Mesendoderm (in vitro differentiated cells): Measurements from ENCODE around the gene C12orf43.

Experiments
- DNase-seq: peaks from one replicate; pipeline ENCODE4 v3.0.0; 2013
- H2AK5ac ChIP-seq: 2 replicates; pipeline ENCODE4 v1.6.1; 2013; ENCODE audit warnings: low read length, inconsistent platforms
- H2BK120ac ChIP-seq: 2 replicates; pipeline ENCODE4 v1.6.1; 2013; ENCODE audit warnings: low read depth, mild to moderate bottlenecking, low read length, moderate library complexity, mixed read lengths
- H2BK15ac ChIP-seq: replicated peaks from 2 replicates; pipeline ENCODE4 v1.6.1; 2013; ENCODE audit warnings: low read depth, mild to moderate bottlenecking, moderate library complexity
- H2BK5ac ChIP-seq: 2 replicates; pipeline ENCODE4 v1.6.1; 2013; ENCODE audit warnings: low read length, inconsistent platforms
- H3K18ac ChIP-seq: 2 replicates; pipeline ENCODE4 v1.6.1; 2013; ENCODE audit warnings: mild to moderate bottlenecking, low read length, mixed read lengths
- H3K23ac ChIP-seq: one replicate; pipeline ENCODE4 v1.6.1; 2013; ENCODE audit warnings: low read length
- H3K27ac ChIP-seq: 2 replicates; pipeline ENCODE4 v1.5.1; 2013; ENCODE audit warnings: low read depth, mild to moderate bottlenecking, inconsistent platforms, low read length, moderate library complexity
- H3K27me3 ChIP-seq: 2 replicates; pipeline ENCODE4 v1.6.1; 2013; ENCODE audit warnings: low read length, control low read depth, mild to moderate bottlenecking, inconsistent platforms; ENCODE audit not compliant: insufficient read depth, poor library complexity
- H3K36me3 ChIP-seq: 2 replicates; pipeline ENCODE4 v1.6.1; 2013; ENCODE audit warnings: low read length, inconsistent platforms; ENCODE audit not compliant: control insufficient read depth, insufficient read depth
- H3K4ac ChIP-seq: one replicate; pipeline ENCODE4 v1.6.1; 2013; ENCODE audit warnings: low read depth, mild to moderate bottlenecking, low read length, moderate library complexity
- H3K4me1 ChIP-seq: 2 replicates; pipeline ENCODE4 v1.6.1; 2013; ENCODE audit warnings: low read depth, low read length, inconsistent platforms; ENCODE audit not compliant: control insufficient read depth
- H3K4me2 ChIP-seq: 2 replicates; pipeline ENCODE4 v1.6.1; 2013; ENCODE audit warnings: low read length
- H3K4me3 ChIP-seq: 2 replicates; pipeline ENCODE4 v1.5.1; 2013; ENCODE audit warnings: mild to moderate bottlenecking, low read length
- H3K56ac ChIP-seq: one replicate; pipeline ENCODE4 v1.6.1; 2013; ENCODE audit warnings: low read length
- H3K79me1 ChIP-seq: 2 replicates; pipeline ENCODE4 v1.6.1; 2013; ENCODE audit warnings: low read length, inconsistent platforms
- H3K79me2 ChIP-seq: 2 replicates; pipeline ENCODE4 v1.6.1; 2013; ENCODE audit warnings: mild to moderate bottlenecking, low read length; ENCODE audit not compliant: control insufficient read depth, insufficient read depth
- H3K9ac ChIP-seq: 2 replicates; pipeline ENCODE4 v1.6.1; 2013; ENCODE audit warnings: low read length, inconsistent platforms
- H4K5ac ChIP-seq: one replicate; pipeline ENCODE4 v1.6.1; 2013; ENCODE audit warnings: low read length
- H4K8ac ChIP-seq: one replicate; pipeline ENCODE4 v1.6.1; 2013; ENCODE audit warnings: low read depth, mild to moderate bottlenecking, control low read depth, low read length, moderate library complexity
- WGBS: extraction: QIAGEN DNeasy Blood & Tissue Kit; methylation state at CpG from one replicate; pipeline ENCODE4 v1.1.7; 2013; ENCODE audit warnings: low lambda C conversion rate, missing lambda C conversion rate; ENCODE audit not compliant: insufficient coverage; ENCODE audit errors: extremely low coverage; 5-methylcytosine and 5-hydroxymethylcytosine counted together

The C12orf43 gene

GRCh38 chr12:121025442-121026226 is 9.3 kb upstream of the C12orf43 start:
- Histone ChIP-seq H3K23ac (no peak overlapping the region), H3K36me3 (no peaks in the 10 kb centered on the region), H3K27me3 (no peaks in the 10 kb centered on the region), H3K27ac (no peak overlapping the region), H3K4me3 (no peak overlapping the region), H2BK120ac (peak overlapping the region; percentile 63), H3K79me2 (no peaks in the 10 kb centered on the region), H2BK5ac (no peak overlapping the region), H2AK5ac (no peak overlapping the region), H3K4me1 (no peaks in the 10 kb centered on the region), H3K18ac (no peak overlapping the region), H3K4me2 (no peak overlapping the region), H4K8ac (no peak overlapping the region), H4K5ac (no peak overlapping the region), H3K56ac (peak overlapping the region; percentile 29), H2BK15ac (no peak overlapping the region), H3K9ac (no peak overlapping the region), H3K79me1 (no peaks in the 10 kb centered on the region), H3K4ac (no peak overlapping the region)
- WGBS, result no CpG with 5 or more reads among the region's 11 CpGs
- no peak for DNase-seq

GRCh38 chr12:121023799-121024198 is 7.5 kb upstream of the C12orf43 start:
- no peaks in the 10 kb centered on the region for H3K79me2 ChIP-seq
- H3K27me3 ChIP-seq, result no peaks in the 10 kb centered on the region
- no peak overlapping the region for H2BK5ac ChIP-seq
- no peak overlapping the region for H4K5ac ChIP-seq
- no peak overlapping the region for H3K23ac ChIP-seq
- H3K4me1 ChIP-seq, result no peaks in the 10 kb centered on the region
- no peak overlapping the region for H3K18ac ChIP-seq
- DNase-seq, result no peak
- no peak overlapping the region for H2BK120ac ChIP-seq
- H3K4me3 ChIP-seq, result no peak overlapping the region
- no peak overlapping the region for H3K56ac ChIP-seq
- no peak overlapping the region for H2BK15ac ChIP-seq
- no peaks in the 10 kb centered on the region for H3K79me1 ChIP-seq
- no peak overlapping the region for H4K8ac ChIP-seq
- no peak overlapping the region for H3K4me2 ChIP-seq
- no peaks in the 10 kb centered on the region for H3K36me3 ChIP-seq
- no peak overlapping the region for H3K27ac ChIP-seq
- H3K4ac ChIP-seq, result no peak overlapping the region
- no CpG with 5 or more reads among the region's 8 CpGs for WGBS
- H2AK5ac ChIP-seq, result no peak overlapping the region
- no peak overlapping the region for H3K9ac ChIP-seq

DNA sequence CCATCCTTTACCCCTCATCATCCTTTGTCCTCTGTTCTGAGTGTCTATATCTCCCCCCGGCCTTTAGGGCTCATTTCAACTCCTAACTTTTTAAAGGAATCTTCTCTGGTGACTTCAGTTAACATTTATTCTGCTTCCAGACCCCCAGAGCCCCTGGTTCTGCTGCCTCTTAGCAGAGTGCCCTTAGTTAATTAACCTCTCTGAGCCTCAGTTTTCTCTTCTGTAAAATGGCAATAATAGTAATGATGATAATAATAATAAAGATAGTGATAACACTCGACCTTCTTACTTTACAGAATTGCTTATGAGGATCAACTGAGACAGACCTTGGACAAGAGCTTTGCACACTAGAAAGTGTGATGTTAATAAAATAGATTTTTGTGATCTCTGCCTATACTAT is 6.4 kb upstream of the C12orf43 start:
- Histone ChIP-seq H3K18ac (no peak overlapping the region), H3K27ac (no peak overlapping the region), H2AK5ac (no peak overlapping the region), H3K4ac (no peak overlapping the region), H3K4me2 (no peak overlapping the region), H3K56ac (no peak overlapping the region), H2BK5ac (no peak overlapping the region), H3K27me3 (no peaks in the 10 kb centered on the region), H2BK15ac (no peak overlapping the region), H3K79me1 (no peaks in the 10 kb centered on the region), H3K79me2 (no peaks in the 10 kb centered on the region), H3K4me1 (no peaks in the 10 kb centered on the region), H3K9ac (no peak overlapping the region), H3K4me3 (no peak overlapping the region), H2BK120ac (no peak overlapping the region), H3K36me3 (no peaks in the 10 kb centered on the region), H3K23ac (no peak overlapping the region), H4K5ac (no peak overlapping the region), H4K8ac (no peak overlapping the region)
- no peak for DNase-seq
- no CpG with 5 or more reads among the region's 2 CpGs for WGBS

GRCh38 chr12:121021754-121022153 is 5.5 kb upstream of the C12orf43 start:
- Histone ChIP-seq H4K5ac (no peak overlapping the region), H3K4me1 (no peaks in the 10 kb centered on the region), H3K9ac (no peak overlapping the region), H3K27me3 (no peaks in the 10 kb centered on the region), H2BK15ac (no peak overlapping the region), H4K8ac (no peak overlapping the region), H3K18ac (no peak overlapping the region), H2BK5ac (no peak overlapping the region), H3K4me3 (no peak overlapping the region), H3K4ac (no peak overlapping the region), H3K56ac (no peak overlapping the region), H3K23ac (no peak overlapping the region), H3K79me1 (no peaks in the 10 kb centered on the region), H2BK120ac (no peak overlapping the region), H3K79me2 (no peaks in the 10 kb centered on the region), H3K4me2 (no peak overlapping the region), H2AK5ac (no peak overlapping the region), H3K27ac (no peak overlapping the region), H3K36me3 (no peaks in the 10 kb centered on the region)
- WGBS, result no CpG with 5 or more reads among the region's 6 CpGs
- DNase-seq, result no peak

GRCh38 chr12:121018860-121019617 is 2.8 kb upstream of the C12orf43 start:
- Histone ChIP-seq H2BK5ac (no peak overlapping the region), H3K23ac (no peak overlapping the region), H3K27ac (no peak overlapping the region), H4K5ac (no peak overlapping the region), H3K79me2 (peaks cover 9% of the 10 kb centered on the region), H3K36me3 (no peaks in the 10 kb centered on the region), H3K4me1 (peaks cover 3% of the 10 kb centered on the region), H3K4ac (no peak overlapping the region), H2AK5ac (no peak overlapping the region), H3K4me3 (no peak overlapping the region), H3K56ac (no peak overlapping the region), H2BK120ac (no peak overlapping the region), H3K4me2 (no peak overlapping the region), H3K9ac (no peak overlapping the region), H3K27me3 (no peaks in the 10 kb centered on the region), H3K18ac (no peak overlapping the region), H3K79me1 (peaks cover 5% of the 10 kb centered on the region), H4K8ac (no peak overlapping the region), H2BK15ac (no peak overlapping the region)
- no CpG with 5 or more reads among the region's 2 CpGs for WGBS
- DNase-seq, result no peak
